Suppressor macrophage (primary cell): ENCODE measurements around the gene L3HYPDH.

ENCODE experiments used
- DNase-seq, 4 experiments: peaks; one replicate each; pipeline ENCODE4 v3.0.0-alpha.2; 2020 to 2022
- total RNA-seq, 17 experiments: gene quantifications; one replicate each; lab custom pipeline; 2026; ENCODE audit warnings: mixed read lengths in 6 of 17, inconsistent platforms in 3 of 17; lab: John Stamatoyannopoulos, UW

The L3HYPDH gene
- total RNA-seq, result 1.2 to 11.1 (median 6.2) reads per million in 17 experiments

- peak; percentile 96 to 99 (median 98) for DNase-seq
Observed at GRCh38 chr14:59483819-59484638, at the start of gene L3HYPDH, which contains the start of gene JKAMP. TSS of gene L3HYPDH (minus strand) at chr14:59484408. CDS start at chr14:59484316, 92 bp downstream. TSS of gene JKAMP (plus strand) at chr14:59484517. CDS start at chr14:59484590, 73 bp downstream.

- DNase-seq, result peak in 1 of 4 experiments; percentile 6
Observed at GRCh38 chr14:59532419-59532818, 48.2 kb upstream of the L3HYPDH start.

GRCh38 chr14:59530349-59530748, 46.1 kb upstream of the L3HYPDH start:
- no peak for DNase-seq

GRCh38 chr14:59529189-59529588, 45.0 kb upstream of the L3HYPDH start:
- DNase-seq, result no peak

- no peak for DNase-seq
Observed at GRCh38 chr14:59520224-59520623, 36.0 kb upstream of the L3HYPDH start.

GRCh38 chr14:59511916-59512575, 27.8 kb upstream of the L3HYPDH start:
- peak in 2 of 4 experiments; percentile 5 to 13 for DNase-seq

GRCh38 chr14:59510966-59511365, 26.8 kb upstream of the L3HYPDH start:
- DNase-seq, result no peak

GRCh38 chr14:59510001-59510400, 25.8 kb upstream of the L3HYPDH start:
- DNase-seq, result no peak

GRCh38 chr14:59509101-59509500, 24.9 kb upstream of the L3HYPDH start:
- DNase-seq, result no peak

- no peak for DNase-seq
Observed at GRCh38 chr14:59507752-59508103, 23.5 kb upstream of the L3HYPDH start.

GRCh38 chr14:59507063-59507751, 23.0 kb upstream of the L3HYPDH start:
- DNase-seq, result peak; percentile 68 to 72 (median 70)

GRCh38 chr14:59503256-59503655, 19.0 kb upstream of the L3HYPDH start:
- no peak for DNase-seq

- no peak for DNase-seq
Observed at GRCh38 chr14:59500732-59501131, 16.5 kb upstream of the L3HYPDH start.

- DNase-seq, result no peak
Observed at GRCh38 chr14:59492384-59492783, 8.2 kb upstream of the L3HYPDH start.

GRCh38 chr14:59490756-59491155, 6.5 kb upstream of the L3HYPDH start:
- no peak for DNase-seq

GRCh38 chr14:59484639-59485175, 499 bp upstream of the L3HYPDH start:
- peak in 2 of 4 experiments; percentile 55 to 62 for DNase-seq

GRCh38 chr14:59483363-59483762, 845 bp downstream of the L3HYPDH start:
- peak in 1 of 4 experiments; percentile 8 for DNase-seq

- DNase-seq, result peak in 1 of 4 experiments; percentile 8
Observed at GRCh38 chr14:59482541-59483331, 1.5 kb downstream of the L3HYPDH start.

- peak in 3 of 4 experiments; percentile 29 to 54 (median 54) for DNase-seq
Observed at GRCh38 chr14:59481871-59482540, 2.2 kb downstream of the L3HYPDH start.

- DNase-seq, result no peak
Observed at GRCh38 chr14:59481407-59481806, 2.8 kb downstream of the L3HYPDH start.

- no peak for DNase-seq
Observed at GRCh38 chr14:59480166-59480565, 4.0 kb downstream of the L3HYPDH start.
